ENCODE measurements around the gene CGB5.
A peak's percentile ranks its signal among the peaks of the same experiment; 100 is the strongest.

CGB5 gene

GRCh38 chr19:49057636-49058234 lies 14.1 kb downstream of the CGB5 start, which contains the start of gene CGB7:
Gene CGB7, minus strand, starts transcription at chr19:49057749. Its CDS starts 2,374 bp downstream, at chr19:49055375.
- no peak for DNase-seq (ENCODE audit: low spot score)

DNA sequence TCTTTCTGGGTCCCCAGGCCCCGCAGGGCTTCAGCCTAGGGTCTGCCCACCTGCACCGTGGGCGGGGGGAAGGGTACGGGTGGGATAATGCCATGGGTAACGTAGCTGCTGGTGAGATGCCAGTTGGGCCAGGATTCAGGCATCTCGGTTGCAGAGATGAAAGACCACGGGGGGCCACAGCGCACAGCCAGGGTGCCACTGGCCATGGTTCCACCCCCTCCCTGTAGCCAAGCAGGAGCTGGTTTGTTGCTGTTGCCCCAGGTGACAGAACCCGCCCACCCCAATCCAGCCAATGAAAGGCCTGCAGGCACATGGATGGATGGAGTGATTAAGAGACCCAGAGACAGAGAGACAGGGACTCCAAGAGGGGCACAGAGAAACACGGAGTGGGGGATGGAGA lies 14.9 kb downstream of the CGB5 start:
- peak; percentile 60 for DNase-seq (ENCODE audit: low spot score)

DNA sequence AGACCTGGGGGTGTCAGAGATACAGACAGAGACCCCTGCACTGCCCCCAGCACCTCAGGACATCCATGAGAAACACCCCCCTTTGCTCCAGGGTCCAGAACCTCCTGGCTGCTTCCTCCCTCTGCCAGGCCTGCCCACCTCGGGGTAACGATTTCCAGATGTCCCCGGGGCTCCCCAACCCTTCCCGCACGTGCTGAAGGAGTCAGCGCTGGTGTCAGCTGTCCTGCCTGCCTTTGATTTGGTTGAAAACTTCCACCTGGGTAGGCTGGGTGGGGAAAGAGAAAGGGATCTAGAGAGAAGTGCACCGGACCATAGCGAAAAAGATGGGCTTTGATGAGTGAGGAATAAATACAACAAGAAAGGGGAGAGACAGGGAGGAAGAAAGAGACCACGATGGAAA lies 15.4 kb downstream of the CGB5 start:
- DNase-seq (ENCODE audit: low spot score), result no peak

DNA sequence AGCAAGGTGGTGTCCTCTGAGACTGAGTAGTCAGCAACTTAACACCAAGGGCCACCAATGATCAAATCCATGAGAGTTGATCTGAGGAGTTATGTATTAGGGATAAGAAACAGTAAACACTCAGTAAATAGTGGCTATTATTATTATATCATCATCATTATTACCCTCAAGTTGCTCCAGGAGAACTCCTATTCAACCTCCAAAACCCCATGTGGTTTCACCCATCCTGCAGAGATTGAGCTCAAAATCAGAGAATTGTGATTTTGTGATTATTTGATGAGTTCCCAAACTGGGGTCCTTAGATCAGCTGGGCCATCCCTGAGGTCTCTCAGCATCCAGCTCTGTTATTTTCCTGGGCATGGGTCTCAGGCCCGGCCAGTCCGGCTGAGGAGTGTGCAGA lies 17.4 kb downstream of the CGB5 start:
- no peak for DNase-seq (ENCODE audit: low spot score)

DNA sequence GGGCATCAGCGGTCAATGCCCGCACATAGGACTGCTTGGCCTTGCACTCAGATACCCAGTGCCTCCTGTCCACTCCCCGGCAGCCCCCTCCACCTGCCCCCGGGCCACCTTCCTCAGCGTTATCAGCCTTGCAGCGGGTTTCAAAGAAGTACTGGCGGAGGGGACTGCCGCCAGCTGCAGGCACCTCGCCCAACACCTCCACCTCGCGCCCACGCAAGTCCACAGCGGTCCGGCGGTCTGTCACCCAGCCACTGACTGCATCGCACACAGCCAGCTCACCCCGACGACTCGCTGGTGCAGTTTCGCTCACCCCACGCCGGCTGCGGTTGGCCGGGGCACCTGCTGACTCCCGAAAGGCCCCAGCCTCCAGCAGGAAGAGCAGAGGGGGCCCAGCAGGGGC lies 17.8 kb downstream of the CGB5 start:
- no peak for DNase-seq (ENCODE audit: low spot score)

- DNase-seq (ENCODE audit: low spot score), result no peak
Observed at GRCh38 chr19:49064029-49064629, 20.5 kb downstream of the CGB5 start.

- no peak for DNase-seq (ENCODE audit: low spot score)
Observed at GRCh38 chr19:49064768-49065611, 21.3 kb downstream of the CGB5 start, which contains the start of gene NTF4. Gene NTF4, minus strand, starts transcription at chr19:49064818. Its CDS starts 2,821 bp downstream, at chr19:49061997.

- no peak for DNase-seq (ENCODE audit: low spot score)
Observed at GRCh38 chr19:49065905-49066512, 22.4 kb downstream of the CGB5 start.

DNA sequence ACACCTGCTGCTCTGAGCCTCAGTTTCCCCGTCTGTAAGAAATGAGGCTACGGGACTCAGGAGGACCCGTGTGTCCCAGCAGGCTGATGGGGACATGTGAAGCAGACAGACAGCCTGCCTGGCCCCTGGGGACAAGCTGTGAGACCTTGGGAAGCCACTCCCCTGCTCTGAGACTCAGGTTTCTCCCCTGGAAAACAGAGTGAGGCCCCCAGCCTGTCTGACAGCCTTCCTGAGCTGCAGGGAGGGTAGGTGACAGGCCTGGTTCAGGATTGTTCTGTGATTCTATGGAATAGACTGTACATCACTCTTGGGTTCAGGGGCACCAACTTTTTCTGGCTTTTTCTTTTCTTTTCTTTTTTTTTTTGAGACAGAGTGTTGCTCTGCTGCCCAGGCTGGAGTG lies 23.9 kb downstream of the CGB5 start:
- no peak for DNase-seq (ENCODE audit: low spot score)

DNA sequence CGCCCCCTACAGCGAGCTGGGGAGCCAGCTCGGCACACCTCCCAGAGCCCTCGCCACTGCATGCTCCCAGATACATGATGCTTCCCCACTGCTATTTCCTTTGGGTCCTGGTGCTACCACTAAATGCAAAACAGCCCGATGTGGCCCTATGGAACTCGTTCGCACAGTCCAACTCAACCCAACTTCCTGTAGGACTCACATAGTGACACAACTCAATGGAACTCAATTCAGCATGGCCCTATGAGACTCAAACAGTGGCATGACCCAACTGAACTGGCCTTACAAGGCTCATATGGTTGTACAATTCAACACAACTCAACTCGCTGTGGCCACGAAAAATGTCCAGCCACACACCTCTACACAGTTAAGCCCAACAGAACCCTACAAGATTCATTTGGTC lies 25.4 kb downstream of the CGB5 start:
- DNase-seq (ENCODE audit: low spot score), result no peak

DNA sequence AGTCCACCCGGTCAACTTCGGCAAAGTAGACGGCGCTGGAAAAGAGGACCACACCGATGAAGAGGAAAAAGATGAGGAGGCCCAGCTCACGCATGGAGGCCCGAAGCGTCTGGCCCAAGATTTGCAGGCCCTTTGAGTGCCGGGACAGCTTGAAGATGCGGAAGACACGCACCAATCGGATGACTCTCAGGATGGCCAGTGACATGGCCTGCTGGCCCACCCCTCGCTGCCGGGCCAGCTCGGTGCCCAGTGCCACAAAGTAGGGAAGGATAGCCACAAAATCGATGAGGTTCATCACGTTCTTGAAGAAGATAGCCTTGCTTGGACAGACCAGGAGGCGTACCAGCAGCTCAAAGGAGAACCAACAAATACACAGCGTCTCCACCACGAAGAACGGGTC lies 26.8 kb downstream of the CGB5 start:
- DNase-seq (ENCODE audit: low spot score), result no peak

DNA sequence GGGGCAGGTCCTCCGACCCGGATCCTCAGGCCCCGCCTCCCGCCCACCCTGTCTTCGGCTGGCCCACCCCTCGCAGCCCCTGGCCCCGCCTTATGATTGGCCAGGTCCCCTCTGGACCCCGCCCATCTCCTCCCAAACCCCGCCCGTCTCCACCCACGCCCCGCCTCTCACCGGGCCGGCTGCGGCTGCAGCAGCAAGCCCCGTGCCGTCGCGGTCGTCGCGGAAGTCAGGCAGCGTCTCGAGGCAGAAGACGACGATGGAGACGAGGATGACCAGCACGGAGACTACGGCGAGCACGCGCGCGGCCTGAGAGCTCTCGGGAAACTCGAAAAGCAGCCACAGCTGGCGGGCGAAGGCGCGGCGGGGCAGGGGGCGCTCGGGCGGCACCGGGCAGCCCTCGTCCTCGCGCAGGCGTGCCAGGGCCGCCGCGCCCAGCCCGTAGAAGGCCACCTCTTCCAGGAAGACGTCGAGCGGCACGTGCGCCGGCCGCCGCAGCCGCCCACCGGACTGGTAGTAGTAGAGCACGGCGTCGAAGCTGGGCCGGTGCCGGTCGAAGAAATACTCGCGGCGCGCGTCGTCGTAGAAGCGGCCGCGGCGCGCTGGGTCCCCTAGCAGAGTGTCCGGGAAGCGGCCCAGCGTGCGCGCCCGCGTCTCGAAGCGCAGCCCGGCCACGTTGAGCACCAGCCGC lies 28.4 kb downstream of the CGB5 start:
- DNase-seq (ENCODE audit: low spot score), result no peak

DNA sequence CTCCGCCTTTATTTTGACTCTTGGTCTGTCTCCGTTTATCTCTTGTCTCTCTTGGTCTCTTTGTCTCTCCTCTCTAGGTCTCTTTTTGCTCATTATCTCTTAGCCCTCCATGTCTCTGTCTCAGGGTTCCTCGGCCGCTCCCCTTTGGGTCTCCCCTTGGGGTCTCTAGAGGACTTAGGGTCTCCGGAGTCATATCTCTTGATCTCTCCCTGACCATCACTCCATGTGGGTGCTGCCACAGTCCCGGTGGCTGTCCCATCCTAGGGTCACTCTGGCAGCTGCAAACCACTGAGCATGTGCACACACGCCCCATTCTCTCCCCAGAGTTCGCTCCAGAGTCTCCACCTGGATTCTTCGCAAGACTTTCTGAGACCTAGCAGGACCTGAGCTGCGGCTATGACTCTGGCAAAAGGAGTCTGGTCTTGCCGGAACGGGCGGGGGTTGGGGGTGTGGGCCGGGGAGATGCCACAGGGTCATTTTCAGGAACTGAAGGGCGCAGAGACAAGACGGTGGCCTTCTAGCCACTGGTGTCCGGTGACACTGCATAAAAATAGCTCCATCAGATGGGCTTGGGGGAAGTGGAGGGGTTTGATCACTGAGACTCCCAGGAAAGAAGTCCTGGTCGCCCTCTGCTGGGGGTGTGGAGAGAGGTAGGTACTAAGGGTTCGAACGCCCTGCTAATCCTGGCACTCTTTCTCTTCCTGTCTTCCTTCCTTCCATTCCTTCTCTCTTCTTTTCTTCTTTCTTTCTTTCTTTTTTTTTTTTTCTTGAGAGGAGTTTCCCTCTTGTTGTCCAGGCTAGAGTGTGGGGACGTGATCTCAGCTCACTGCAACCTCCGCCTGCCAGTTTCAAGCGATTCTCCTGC lies 30.1 kb downstream of the CGB5 start:
- DNase-seq (ENCODE audit: low spot score), result peak; percentile 35

- DNase-seq (ENCODE audit: low spot score), result peak; percentile 31
Observed at GRCh38 chr19:49074869-49075268, 31.2 kb downstream of the CGB5 start.

- no peak for DNase-seq (ENCODE audit: low spot score)
Observed at GRCh38 chr19:49080392-49080791, 36.7 kb downstream of the CGB5 start.

DNA sequence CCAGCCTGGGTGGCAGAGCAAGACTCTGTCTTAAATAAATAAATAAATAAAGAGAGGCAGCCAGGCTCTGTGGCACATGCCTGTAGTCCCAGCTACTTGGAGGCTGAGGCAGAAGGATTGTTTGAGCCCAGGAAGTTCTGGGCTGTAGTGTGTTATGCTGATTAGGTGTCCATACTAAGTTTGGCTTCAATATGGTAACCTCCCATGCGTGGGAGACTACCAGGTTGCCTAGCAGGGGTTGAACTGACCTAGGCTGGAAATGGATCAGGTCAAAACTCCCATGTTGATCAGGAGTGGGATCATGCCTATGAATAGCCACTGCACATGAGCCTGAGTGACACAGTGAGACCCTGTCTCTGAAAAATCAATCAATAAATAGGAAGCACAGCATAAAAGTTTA lies 37.6 kb downstream of the CGB5 start:
- no peak for DNase-seq (ENCODE audit: low spot score)

DNA sequence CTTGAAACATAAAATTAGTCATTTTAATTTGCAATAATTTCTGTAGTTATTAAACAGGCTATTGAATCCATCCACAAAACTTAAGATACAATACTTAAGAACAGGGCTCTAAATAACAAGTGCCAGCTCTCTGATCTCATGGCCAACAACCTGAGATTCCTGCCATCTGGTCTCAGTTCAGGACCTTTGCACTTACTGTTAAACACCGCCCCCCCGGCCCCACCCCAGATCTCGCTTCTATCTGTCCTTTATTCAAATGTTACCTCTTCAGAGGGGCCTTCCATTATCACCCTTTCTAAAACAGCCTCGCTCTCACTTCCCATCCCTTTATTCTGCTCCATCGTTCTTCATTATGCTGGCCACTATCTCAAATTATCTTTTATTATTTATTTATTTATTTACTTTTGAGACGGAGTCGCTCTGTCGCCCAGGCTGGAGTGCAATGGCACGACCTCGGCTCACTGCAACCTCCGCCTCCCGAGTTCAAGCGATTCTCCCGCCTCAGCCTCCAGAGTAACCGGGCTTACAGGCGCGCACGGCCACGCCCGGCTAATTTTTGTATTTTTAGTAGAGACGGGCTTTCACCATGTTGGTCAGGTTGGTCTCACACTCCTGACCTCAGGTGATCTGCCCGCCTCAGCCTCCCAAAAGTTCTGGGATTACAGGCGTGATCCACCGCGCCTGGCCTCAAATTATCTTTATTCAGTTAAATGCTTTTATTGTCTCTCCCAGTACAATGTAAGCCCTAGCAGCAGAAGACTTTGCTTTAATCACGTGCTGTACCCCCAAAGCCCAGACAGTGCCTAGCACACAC lies 40.8 kb downstream of the CGB5 start:
- DNase-seq (ENCODE audit: low spot score), result no peak

DNA sequence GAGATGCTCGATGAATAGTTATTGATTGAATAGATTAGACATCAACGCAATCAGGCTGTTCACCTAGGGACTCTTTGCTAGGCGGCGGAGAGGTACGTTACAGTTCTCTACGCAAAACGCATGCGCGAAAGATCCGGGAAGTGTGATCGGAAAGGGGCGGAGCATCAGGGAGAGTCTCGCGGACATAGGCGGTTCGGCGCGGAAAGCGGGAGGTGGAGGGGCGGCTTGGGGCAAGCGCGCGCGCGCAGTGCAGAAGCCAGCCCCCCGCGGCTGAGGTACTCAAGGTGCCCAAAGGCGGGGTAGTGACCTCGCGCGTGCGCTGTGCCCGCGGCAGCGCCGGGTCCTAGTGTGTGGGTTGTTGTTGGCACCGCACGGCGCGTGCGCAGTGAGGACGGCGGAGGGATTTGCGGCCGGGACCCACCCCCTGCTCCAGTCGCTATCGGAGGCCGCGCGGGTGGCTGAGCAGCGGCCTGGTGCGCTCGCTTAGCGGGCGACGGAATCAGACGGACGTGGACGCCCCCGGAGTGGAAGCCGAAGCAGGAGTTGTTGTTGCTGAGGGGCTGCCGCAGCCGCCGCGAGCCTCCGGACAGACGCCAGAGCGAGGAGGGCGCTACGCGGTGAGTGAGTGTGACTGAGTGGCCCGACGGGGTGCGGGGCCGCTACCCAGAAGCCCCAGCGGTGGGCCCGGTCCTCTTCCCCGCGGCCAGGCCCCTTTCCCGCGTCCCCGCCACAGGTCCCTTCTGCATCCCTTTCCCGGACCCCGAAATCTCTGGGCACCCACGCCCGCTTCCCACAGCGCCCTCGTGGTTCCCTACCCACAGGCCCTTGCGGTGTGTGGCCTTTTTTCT lies 41.6 kb downstream of the CGB5 start, which contains the start of gene SNRNP70:
Gene SNRNP70, plus strand, starts transcription at position 432 of the 848 bp plus-strand sequence. CDS start 964 bp downstream, outside the sequence.
- peak; percentile 99 for DNase-seq (ENCODE audit: low spot score)

DNA sequence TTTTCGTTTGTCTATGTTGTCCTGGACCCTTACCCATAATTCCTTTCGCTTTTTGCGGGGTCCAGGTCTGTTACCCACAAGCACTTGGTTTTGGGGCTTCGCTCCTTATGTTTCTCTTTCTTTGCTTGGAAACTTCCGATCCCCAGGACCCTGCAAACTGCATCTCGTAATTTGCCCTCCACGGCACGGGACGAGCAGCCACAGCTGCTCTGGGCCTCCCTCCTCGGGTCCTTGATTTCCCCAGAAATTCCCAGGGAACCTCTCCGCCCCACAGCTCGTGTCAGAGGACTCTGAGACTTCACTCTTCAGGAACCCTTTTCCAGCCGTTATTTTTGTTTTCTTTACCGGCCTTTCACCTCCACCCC lies 42.2 kb downstream of the CGB5 start:
- DNase-seq (ENCODE audit: low spot score), result no peak
